Astrocyte (in vitro differentiated cells and primary cell): ENCODE measurements around the gene SRGAP1. TPM values are rescaled to one million over a fixed set of nuclear protein-coding genes. Genes with fewer than 3 reads are reported as not detected.

Source experiments
- DNase-seq: peaks from one replicate; pipeline ENCODE4 v3.0.0-alpha.2; 2010; ENCODE audit warnings: low read depth
- FAIRE-seq: peaks from 2 replicates; lab custom pipeline; 2011; peaks lifted over from hg19 to GRCh38; lab: Jason Lieb, UNC
- H2AFZ ChIP-seq: 2 replicates; pipeline ENCODE4 v1.6.0; 2012; ENCODE audit warnings: low read depth, low read length, inconsistent platforms
- H3K27ac ChIP-seq: 2 replicates; pipeline ENCODE4 v1.5.1; 2011; ENCODE audit warnings: low read depth, low read length, inconsistent platforms
- H3K27me3 ChIP-seq: 2 replicates; pipeline ENCODE4 v1.6.0; 2011; ENCODE audit warnings: low read length, inconsistent platforms; ENCODE audit not compliant: insufficient read depth
- H3K36me3 ChIP-seq: 2 replicates; pipeline ENCODE4 v1.5.1; 2011; ENCODE audit warnings: low read length, inconsistent platforms; ENCODE audit not compliant: insufficient read depth
- H3K4me1 ChIP-seq: 2 replicates; pipeline ENCODE4 v1.5.1; 2011; ENCODE audit warnings: low read length, inconsistent platforms; ENCODE audit not compliant: insufficient read depth
- H3K4me2 ChIP-seq: 2 replicates; pipeline ENCODE4 v1.6.0; 2012; ENCODE audit warnings: low read length, inconsistent platforms
- H3K4me3 ChIP-seq: 2 replicates; pipeline ENCODE4 v1.5.1; 2011; ENCODE audit warnings: low read depth, mild to moderate bottlenecking, low read length, inconsistent platforms; ENCODE audit not compliant: insufficient read depth
- H3K79me2 ChIP-seq: 2 replicates; pipeline ENCODE4 v1.6.0; 2012; ENCODE audit warnings: mild to moderate bottlenecking, low read length, inconsistent platforms; ENCODE audit not compliant: insufficient read depth
- H3K9ac ChIP-seq: 2 replicates; pipeline ENCODE4 v1.6.0; 2012; ENCODE audit warnings: mild to moderate bottlenecking, low read length, inconsistent platforms
- H3K9me3 ChIP-seq: 2 replicates; pipeline ENCODE4 v1.5.1; 2012; ENCODE audit warnings: low read depth, mild to moderate bottlenecking, low read length, inconsistent platforms; ENCODE audit not compliant: insufficient read depth
- H4K20me1 ChIP-seq: 2 replicates; pipeline ENCODE4 v1.6.0; 2012; ENCODE audit warnings: low read length, inconsistent platforms; ENCODE audit not compliant: insufficient read depth
- H3K27ac Mint-ChIP-seq: one replicate; pipeline ENCODE4 v1.8.0; 2021; ENCODE audit warnings: mild to moderate bottlenecking, mixed read lengths; ENCODE audit not compliant: unreplicated experiment
- H3K27me3 Mint-ChIP-seq: one replicate; pipeline ENCODE4 v1.8.0; 2021; ENCODE audit warnings: low read depth, mixed read lengths; ENCODE audit not compliant: unreplicated experiment
- H3K36me3 Mint-ChIP-seq: one replicate; pipeline ENCODE4 v1.8.0; 2021; ENCODE audit warnings: low read depth, mixed read lengths; ENCODE audit not compliant: unreplicated experiment
- H3K4me1 Mint-ChIP-seq: one replicate; pipeline ENCODE4 v1.8.0; 2021; ENCODE audit warnings: low read depth, mixed read lengths; ENCODE audit not compliant: unreplicated experiment
- H3K4me3 Mint-ChIP-seq: one replicate; pipeline ENCODE4 v1.8.0; 2021; ENCODE audit warnings: mild to moderate bottlenecking, moderate library complexity, mixed read lengths; ENCODE audit not compliant: unreplicated experiment
- H3K9me3 Mint-ChIP-seq: one replicate; pipeline ENCODE4 v1.8.0; 2021; ENCODE audit warnings: mild to moderate bottlenecking, mixed read lengths; ENCODE audit not compliant: unreplicated experiment
- EZH2 ChIP-seq: IDR thresholded peaks from 2 replicates; pipeline ENCODE4 v1.6.1; 2012; ENCODE audit warnings: mild to moderate bottlenecking, low read length, inconsistent platforms; ENCODE audit not compliant: insufficient read depth
- total RNA-seq: library from RNA; stranded (reverse); gene quantifications from 2 replicates; pipeline ENCODE4 v1.2.1, GENCODE V29; 2021
- TF ChIP-seq, protein P1 (sequence below): IDR thresholded peaks from 2 replicates; pipeline ENCODE4 v1.5.1; 2011; ENCODE audit warnings: low read depth, mild to moderate bottlenecking, inconsistent platforms, low read length, moderate library complexity; ENCODE audit not compliant: insufficient read depth

SRGAP1 gene
- total RNA-seq, 1 donor from 2014 or later: 15.2 TPM

DNA sequence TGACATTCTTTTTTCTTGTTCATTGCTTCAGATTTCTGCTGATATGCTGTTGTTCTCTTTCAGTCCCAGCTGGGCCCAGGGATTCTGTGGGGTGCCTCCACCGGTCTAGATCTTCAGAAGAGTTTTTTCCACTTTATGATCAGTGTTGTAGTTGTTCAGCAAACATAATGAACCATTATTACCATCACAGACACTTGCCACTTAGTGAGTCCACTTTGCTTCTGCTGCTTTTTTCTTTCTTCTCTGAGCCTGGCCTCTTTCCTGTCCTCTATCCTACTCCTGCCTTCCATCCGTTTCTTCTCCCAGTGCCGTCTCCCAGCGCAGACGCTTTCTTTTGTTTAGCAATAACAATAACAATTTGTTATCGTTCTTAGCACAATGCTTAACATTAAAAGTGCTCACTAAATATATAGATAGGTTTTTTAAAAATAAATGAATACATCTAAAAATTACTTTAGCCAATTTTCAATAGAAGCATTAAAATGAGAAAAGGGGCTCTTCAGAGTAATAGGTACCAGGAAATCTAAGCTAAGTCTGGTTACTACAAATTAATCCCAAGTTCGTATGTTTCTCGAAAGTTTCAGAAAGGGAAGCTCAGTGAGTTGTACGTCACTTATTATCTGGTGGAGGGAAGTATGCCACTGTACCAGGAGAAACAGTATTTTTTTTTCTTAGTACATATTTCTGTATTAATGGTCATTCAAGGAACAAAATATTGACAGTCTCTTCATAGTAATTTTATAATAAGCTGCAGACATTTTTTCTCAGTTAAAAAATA lies 98.2 kb downstream of the SRGAP1 start:
- Histone ChIP-seq H3K27me3 (no peaks in the 10 kb centered on the region), H3K9me3 (no peaks in the 10 kb centered on the region), H3K4me1 (no peaks in the 10 kb centered on the region), H3K4me2 (no peak overlapping the region), H3K36me3 (no peaks in the 10 kb centered on the region), H3K79me2 (peaks cover 33% of the 10 kb centered on the region), H2AFZ (no peak overlapping the region), H3K9ac (no peak overlapping the region), H3K4me3 (no peak overlapping the region), H3K27ac (no peak overlapping the region), H4K20me1 (peaks cover 16% of the 10 kb centered on the region)
- H3K4me3 Mint-ChIP-seq: no peak overlapping the region
- FAIRE-seq (no peak), DNase-seq (no peak)
- TF ChIP-seq, protein P1, sequence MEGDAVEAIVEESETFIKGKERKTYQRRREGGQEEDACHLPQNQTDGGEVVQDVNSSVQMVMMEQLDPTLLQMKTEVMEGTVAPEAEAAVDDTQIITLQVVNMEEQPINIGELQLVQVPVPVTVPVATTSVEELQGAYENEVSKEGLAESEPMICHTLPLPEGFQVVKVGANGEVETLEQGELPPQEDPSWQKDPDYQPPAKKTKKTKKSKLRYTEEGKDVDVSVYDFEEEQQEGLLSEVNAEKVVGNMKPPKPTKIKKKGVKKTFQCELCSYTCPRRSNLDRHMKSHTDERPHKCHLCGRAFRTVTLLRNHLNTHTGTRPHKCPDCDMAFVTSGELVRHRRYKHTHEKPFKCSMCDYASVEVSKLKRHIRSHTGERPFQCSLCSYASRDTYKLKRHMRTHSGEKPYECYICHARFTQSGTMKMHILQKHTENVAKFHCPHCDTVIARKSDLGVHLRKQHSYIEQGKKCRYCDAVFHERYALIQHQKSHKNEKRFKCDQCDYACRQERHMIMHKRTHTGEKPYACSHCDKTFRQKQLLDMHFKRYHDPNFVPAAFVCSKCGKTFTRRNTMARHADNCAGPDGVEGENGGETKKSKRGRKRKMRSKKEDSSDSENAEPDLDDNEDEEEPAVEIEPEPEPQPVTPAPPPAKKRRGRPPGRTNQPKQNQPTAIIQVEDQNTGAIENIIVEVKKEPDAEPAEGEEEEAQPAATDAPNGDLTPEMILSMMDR: no peak
- TF ChIP-seq EZH2: no peak
- H3K27ac Mint-ChIP-seq: peak overlapping the region; percentile 2
- no peaks in the 10 kb centered on the region for H3K27me3 Mint-ChIP-seq
- no peaks in the 10 kb centered on the region for H3K36me3 Mint-ChIP-seq
- H3K9me3 Mint-ChIP-seq: no peaks in the 10 kb centered on the region
- H3K4me1 Mint-ChIP-seq: peaks cover 27% of the 10 kb centered on the region

DNA sequence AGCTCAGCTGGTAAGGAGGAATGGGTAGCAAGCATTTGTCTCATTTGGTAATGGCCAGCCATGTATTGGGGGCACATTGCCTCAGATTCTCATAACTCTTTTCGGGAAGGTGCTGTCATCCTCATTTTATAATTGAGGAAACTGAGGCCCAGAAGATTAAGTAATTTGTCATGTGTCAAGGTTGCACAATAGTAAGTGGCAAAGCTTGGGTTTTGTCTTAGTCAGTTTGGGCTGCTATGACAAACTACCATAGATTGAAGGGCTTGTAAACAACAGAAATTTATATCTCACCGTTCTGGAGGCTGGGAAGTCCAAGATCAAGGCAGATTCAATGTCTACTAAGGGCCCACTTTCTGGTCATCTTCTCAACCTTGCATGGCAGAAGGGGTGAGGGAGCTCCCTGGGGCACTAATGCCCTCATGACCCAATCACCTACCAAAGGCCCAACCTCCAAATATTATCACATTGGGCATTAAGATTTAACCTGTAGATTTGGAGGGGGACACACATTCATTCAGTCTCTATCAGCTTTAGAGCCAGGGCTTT lies 99.6 kb downstream of the SRGAP1 start:
- H2AFZ ChIP-seq: no peak overlapping the region
- FAIRE-seq (no peak), DNase-seq (no peak)
- H3K36me3 Mint-ChIP-seq: no peaks in the 10 kb centered on the region
- no peak overlapping the region for H3K4me3 Mint-ChIP-seq
- no peaks in the 10 kb centered on the region for H3K27me3 Mint-ChIP-seq
- peaks cover 4% of the 10 kb centered on the region for H3K4me1 ChIP-seq
- peaks cover 30% of the 10 kb centered on the region for H3K79me2 ChIP-seq
- no peaks in the 10 kb centered on the region for H3K9me3 ChIP-seq
- H3K4me1 Mint-ChIP-seq: peaks cover 27% of the 10 kb centered on the region
- H3K4me2 ChIP-seq: no peak overlapping the region
- H3K27me3 ChIP-seq: no peaks in the 10 kb centered on the region
- no peak overlapping the region for H3K9ac ChIP-seq
- H3K9me3 Mint-ChIP-seq: no peaks in the 10 kb centered on the region
- peaks cover 14% of the 10 kb centered on the region for H4K20me1 ChIP-seq
- H3K4me3 ChIP-seq: no peak overlapping the region
- H3K36me3 ChIP-seq: no peaks in the 10 kb centered on the region
- TF ChIP-seq EZH2: no peak
- TF ChIP-seq, protein P1: no peak
- H3K27ac Mint-ChIP-seq: no peak overlapping the region
- no peak overlapping the region for H3K27ac ChIP-seq

DNA sequence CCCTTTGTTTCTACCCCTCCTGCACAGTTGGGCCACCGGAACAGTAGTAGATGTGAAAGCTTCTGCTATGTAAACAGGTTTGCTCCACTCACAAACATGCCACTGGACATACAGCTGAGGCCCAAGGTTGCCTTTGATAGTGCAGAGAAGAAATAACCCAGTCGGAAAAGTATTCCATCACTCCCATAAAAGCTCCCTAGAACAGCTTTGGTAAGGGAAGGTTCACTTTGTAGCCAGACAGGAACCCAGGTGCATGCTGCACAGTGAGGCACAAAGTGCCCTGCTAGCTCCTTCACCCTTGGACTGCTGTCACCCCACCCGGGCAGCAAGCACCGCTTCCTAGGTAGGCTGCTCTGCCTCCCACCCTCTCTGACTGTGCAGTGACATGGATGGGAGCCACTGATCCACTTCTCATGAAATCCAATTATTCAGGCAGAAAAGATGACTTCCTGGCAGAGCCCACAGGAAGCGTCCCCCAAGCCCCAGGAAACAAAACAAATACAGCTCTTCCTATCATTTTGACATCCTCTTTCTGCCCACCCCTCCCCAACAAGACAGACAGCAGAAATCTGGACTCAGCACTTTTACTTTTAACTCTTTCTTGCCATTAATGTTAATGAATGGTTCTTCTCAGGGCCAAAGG lies 100.2 kb downstream of the SRGAP1 start:
- FAIRE-seq: no peak
- no peak overlapping the region for H3K27ac ChIP-seq

More for the DNA sequence above, 100.2 kb downstream of the SRGAP1 start:
- Mint-ChIP-seq H3K27ac (no peak overlapping the region), H3K27me3 (no peaks in the 10 kb centered on the region), H3K4me3 (no peak overlapping the region), H3K9me3 (no peaks in the 10 kb centered on the region), H3K36me3 (no peaks in the 10 kb centered on the region), H3K4me1 (peaks cover 27% of the 10 kb centered on the region)
- DNase-seq: no peak
- TF ChIP-seq, protein P1: no peak
- TF ChIP-seq EZH2: no peak
- peaks cover 14% of the 10 kb centered on the region for H4K20me1 ChIP-seq
- no peak overlapping the region for H3K9ac ChIP-seq
- H3K9me3 ChIP-seq: no peaks in the 10 kb centered on the region
- peaks cover 4% of the 10 kb centered on the region for H3K4me1 ChIP-seq
- no peak overlapping the region for H2AFZ ChIP-seq
- H3K4me3 ChIP-seq: no peak overlapping the region
- peaks cover 29% of the 10 kb centered on the region for H3K79me2 ChIP-seq
- H3K4me2 ChIP-seq: no peak overlapping the region
- no peaks in the 10 kb centered on the region for H3K36me3 ChIP-seq
- H3K27me3 ChIP-seq: no peaks in the 10 kb centered on the region
